ENCODE data around the gene CCDC192.

CCDC192 gene

GRCh38 chr5:127938746-127939145, 235.6 kb downstream of the CCDC192 start:
- no peaks in the 10 kb centered on the region for H3K9me3 ChIP-seq
- no peaks in the 10 kb centered on the region for H3K27me3 ChIP-seq
- H3K4me1 ChIP-seq, result no peaks in the 10 kb centered on the region
- no peak for TF ChIP-seq CTCF (IDR thresholded peaks at IDR 0.05; ENCODE audit: low read depth, low read length)
- no peaks in the 10 kb centered on the region for H3K36me3 ChIP-seq
- DNase-seq, result no peak
- no peak overlapping the region for H3K4me3 ChIP-seq (ENCODE audit: low read depth, low read length)

GRCh38 chr5:127940854-127941253, 237.7 kb downstream of the CCDC192 start:
- H3K36me3 ChIP-seq, result no peaks in the 10 kb centered on the region
- no peak for DNase-seq
- TF ChIP-seq CTCF (IDR thresholded peaks at IDR 0.05; ENCODE audit: low read depth, low read length), result no peak
- no peaks in the 10 kb centered on the region for H3K4me1 ChIP-seq
- H3K27me3 ChIP-seq, result no peaks in the 10 kb centered on the region
- no peaks in the 10 kb centered on the region for H3K9me3 ChIP-seq
- no peak overlapping the region for H3K4me3 ChIP-seq (ENCODE audit: low read depth, low read length)

- no peak for DNase-seq
- Histone ChIP-seq H3K36me3 (no peaks in the 10 kb centered on the region), H3K4me3 (ENCODE audit: low read depth, low read length) (no peak overlapping the region), H3K9me3 (no peaks in the 10 kb centered on the region), H3K4me1 (no peaks in the 10 kb centered on the region), H3K27me3 (no peaks in the 10 kb centered on the region)
- no peak for TF ChIP-seq CTCF (IDR thresholded peaks at IDR 0.05; ENCODE audit: low read depth, low read length)
Observed at GRCh38 chr5:127941646-127942045, 238.5 kb downstream of the CCDC192 start.

GRCh38 chr5:127942246-127943060, 239.3 kb downstream of the CCDC192 start:
- no peaks in the 10 kb centered on the region for H3K4me1 ChIP-seq
- no peaks in the 10 kb centered on the region for H3K36me3 ChIP-seq
- no peak for DNase-seq
- TF ChIP-seq CTCF (IDR thresholded peaks at IDR 0.05; ENCODE audit: low read depth, low read length), result no peak
- H3K4me3 ChIP-seq (ENCODE audit: low read depth, low read length), result no peak overlapping the region
- H3K27me3 ChIP-seq, result no peaks in the 10 kb centered on the region
- no peaks in the 10 kb centered on the region for H3K9me3 ChIP-seq

GRCh38 chr5:127943061-127943371, 239.8 kb downstream of the CCDC192 start:
- Histone ChIP-seq H3K36me3 (no peaks in the 10 kb centered on the region), H3K4me1 (no peaks in the 10 kb centered on the region), H3K27me3 (no peaks in the 10 kb centered on the region), H3K4me3 (ENCODE audit: low read depth, low read length) (no peak overlapping the region), H3K9me3 (no peaks in the 10 kb centered on the region)
- no peak for DNase-seq
- TF ChIP-seq CTCF (IDR thresholded peaks at IDR 0.05; ENCODE audit: low read depth, low read length), result no peak

GRCh38 chr5:127944125-127944524, 240.9 kb downstream of the CCDC192 start:
- DNase-seq, result no peak
- Histone ChIP-seq H3K36me3 (no peaks in the 10 kb centered on the region), H3K9me3 (no peaks in the 10 kb centered on the region), H3K4me3 (ENCODE audit: low read depth, low read length) (no peak overlapping the region), H3K27me3 (no peaks in the 10 kb centered on the region), H3K4me1 (no peaks in the 10 kb centered on the region)
- TF ChIP-seq CTCF (IDR thresholded peaks at IDR 0.05; ENCODE audit: low read depth, low read length), result no peak

All from BE2C (cell line).